GM18499 (cell line): ENCODE measurements around the gene DLD.
"Not testable (repeated sequence)": the region's sequence is repeated elsewhere in the genome, so short reads cannot be mapped to it uniquely, and the experiment has no call there.

Experiments used
- ATAC-seq: cut with Tn5 transposase; IDR thresholded peaks from one replicate; pipeline ENCODE4 v1.9.1; 2021; ENCODE audit warnings: moderate number of reproducible peaks; ENCODE audit not compliant: insufficient read depth, unreplicated experiment

Gene DLD

DNA sequence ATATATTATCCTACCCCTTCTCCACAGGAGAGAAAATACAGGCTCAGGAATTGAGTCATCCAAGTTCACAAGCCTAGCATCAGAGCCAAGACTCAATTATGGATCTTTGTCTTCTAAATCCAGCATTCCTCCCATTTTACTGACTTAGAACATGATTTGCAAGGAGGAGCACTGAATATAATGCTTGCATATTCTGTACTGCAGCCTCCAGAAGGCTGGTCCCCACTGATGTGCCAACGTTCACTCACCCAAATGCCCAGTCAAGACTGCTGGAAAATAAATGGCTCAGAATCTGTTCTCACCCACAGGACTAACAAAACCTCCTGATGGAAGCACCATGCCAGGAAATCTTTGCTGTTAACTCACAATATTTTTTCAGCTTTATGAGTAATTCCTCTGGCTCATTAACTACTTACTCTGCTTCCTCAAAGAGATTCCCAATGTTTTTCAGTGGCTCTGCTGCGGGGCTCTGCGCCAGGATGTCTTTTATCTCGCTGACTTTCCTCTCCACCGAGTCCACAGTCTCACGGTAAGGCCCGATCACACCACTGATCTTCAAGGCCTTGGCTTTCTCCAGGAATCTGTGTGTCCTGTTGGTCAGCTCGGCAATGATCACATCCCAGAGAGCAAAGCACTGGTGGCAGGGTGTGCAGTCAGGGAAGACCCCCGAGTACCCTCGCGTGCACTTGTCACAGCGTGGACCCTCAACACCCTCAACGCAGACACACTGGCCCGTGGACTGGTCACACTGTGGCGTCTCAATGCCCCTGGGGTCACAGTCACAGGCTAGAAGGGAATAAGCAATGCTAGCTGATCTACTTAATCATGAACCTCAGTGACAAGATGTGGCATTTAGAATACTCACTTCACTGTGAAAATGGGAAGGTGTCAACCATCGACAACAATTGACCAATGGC is 48.8 kb downstream of the DLD start:
- no peak for ATAC-seq

DNA sequence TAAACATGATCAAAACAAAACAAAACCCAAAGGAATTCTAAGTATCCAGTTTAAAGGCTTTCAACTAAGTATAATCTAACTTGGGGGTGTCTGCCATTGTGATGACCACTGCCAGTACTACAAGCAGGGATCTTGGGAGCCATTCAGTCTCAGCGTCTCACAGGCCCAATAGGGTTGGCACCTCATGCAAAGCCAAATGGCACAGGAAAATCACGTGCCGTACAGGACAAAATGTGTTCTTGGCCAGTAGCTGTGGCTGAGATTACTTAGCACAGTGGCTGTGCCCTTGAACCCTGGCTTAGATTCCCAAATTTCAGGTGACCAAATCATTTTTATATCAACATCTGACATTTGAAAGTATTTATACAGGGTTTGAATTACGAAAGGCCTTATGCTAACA is 50.0 kb downstream of the DLD start:
- no peak for ATAC-seq

DNA sequence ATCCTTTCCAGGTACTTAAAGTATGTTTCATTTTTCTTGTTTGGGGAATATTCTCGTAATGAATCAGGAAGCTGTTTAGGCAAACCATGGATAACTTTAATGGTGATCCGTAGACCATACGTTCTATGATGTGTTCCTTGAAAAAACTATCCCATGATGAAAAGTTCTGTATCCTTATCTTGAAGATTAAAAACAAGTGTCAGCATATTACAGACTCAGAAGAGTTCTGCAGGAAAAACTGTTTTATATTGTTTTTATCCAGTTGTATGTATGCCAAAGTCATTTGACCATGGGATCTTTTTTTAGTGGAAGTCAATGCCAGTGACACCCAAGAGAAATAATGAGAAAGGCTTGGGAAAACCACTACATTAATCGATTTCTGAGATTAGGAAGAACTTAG is 52.0 kb downstream of the DLD start:
- no peak for ATAC-seq

DNA sequence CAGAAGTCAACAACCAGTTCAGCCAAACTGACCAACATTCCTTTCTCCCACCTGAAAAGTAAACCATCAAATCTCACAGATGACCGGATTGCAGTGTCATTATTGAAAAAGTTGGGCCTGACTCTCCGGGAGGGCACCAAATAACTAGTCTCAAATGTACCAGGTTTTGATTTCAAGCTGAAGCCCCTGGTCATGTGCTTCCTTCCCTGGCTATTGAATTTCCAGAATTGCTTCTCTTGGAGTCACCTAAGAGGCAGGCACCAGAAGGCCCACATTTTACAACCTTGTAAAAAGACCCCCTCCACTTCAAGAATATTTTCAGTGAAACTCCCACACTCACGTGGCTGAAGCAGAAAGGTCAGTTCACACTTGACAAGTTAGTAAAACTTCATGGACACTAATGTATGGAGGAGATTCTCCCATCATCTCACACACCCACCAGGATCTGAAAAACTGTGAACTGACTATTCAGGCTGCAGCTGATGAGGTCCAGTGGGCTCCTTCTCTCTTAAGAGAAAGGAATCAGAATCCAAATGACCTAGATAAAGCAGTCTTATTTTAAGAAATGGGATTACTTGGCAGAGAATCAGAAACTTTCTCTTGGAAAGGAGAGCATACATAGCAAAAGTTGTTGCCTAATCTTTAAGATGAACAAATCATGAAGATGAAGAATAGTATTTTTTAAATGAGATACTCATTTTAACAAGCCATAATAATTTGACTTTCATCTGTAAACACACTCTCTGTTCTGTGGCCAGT is 53.6 kb downstream of the DLD start:
- ATAC-seq = no peak

DNA sequence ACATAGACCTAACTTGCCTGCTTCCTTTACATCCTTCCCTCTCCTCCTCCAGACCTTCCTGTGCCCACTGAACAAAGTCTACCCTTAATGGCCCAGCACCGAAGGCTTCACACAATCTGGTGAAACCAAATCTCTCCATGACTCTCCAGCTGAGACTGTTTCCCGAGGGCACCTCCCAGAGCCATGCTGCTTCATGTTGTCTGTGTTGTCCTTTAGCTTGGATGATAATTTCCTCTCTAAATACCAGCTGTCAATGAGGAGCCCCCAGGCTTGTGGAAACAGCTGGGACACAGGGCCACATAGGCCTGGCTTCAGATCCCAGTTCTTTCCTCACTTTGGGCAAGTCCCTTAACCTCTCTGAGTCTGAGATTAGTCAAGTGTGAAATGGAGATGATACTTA is 54.3 kb downstream of the DLD start:
- no peak for ATAC-seq

DNA sequence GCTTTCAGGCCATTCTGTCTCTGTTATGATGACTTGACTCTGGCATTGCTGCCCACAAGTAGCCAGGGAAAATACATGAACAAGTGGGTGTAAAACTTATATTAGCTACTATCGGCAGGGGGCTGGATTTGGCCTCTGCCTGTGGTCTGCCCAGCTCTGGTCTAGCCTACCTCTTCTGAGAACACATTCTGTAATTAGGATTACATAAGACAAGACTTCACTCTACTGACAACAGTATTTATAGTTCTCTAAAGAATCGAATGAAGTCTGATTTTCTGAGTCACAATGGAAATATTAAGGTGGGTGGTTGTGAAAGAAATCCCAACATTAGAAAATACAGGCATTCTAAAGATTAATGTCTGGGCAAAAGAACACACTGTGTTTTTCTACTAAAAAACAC is 55.5 kb downstream of the DLD start:
- no peak for ATAC-seq

DNA sequence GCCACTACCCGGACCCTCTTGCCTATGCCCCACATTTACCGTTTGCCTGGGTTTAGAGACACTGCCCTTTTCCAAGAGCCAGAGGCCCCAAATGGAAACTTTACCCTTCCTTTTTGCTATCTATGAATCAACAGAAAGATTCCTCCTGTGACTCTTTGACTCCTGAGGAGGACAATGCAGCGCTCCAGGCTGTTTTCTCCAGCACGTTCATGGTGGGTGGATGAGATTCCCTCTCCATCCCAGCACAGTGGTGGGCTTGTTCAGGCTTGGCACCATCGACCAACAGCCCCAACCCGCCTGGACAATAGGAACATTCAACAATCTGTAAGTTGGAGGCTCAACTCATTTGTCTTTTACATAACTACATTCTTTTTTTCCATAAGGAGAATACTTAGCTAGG is 55.9 kb downstream of the DLD start:
- ATAC-seq = no peak

DNA sequence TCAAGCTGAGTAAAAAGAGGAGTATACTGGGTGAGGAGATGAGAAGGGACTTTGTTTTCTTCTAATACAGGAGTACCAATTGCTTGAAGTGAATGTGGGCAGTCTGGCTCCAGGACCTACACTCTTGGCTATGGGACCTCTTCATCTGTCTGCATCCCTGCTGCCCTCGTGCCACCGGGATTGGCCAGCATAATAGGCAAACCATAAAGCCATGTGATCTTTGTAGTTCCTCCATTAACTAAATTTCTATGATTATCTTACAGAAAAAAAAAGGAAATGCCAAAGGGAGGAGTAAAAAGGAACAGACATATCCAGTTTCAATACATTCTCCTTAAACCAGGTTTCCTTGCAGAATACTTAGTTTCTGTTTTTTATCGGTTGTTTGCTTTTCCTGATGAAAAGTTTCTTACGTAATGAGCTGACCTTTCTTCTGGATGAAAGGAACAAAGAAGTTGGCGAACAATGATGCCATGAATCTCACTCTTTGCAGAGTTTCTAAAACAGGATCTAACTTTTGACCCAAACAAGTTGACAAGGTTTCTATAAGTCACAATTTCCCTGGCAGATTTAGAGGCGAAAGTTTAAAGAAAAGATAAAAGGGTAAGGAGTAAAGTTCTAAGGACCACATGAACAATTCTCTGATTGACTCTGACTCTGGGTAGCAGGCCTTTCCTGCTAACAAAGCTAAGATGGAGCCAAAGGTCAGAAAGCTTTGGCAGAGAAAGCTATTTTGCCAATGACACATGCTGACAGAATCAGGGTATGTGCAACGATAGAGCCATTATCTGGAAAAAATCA is 57.9 kb downstream of the DLD start:
- no peak for ATAC-seq

DNA sequence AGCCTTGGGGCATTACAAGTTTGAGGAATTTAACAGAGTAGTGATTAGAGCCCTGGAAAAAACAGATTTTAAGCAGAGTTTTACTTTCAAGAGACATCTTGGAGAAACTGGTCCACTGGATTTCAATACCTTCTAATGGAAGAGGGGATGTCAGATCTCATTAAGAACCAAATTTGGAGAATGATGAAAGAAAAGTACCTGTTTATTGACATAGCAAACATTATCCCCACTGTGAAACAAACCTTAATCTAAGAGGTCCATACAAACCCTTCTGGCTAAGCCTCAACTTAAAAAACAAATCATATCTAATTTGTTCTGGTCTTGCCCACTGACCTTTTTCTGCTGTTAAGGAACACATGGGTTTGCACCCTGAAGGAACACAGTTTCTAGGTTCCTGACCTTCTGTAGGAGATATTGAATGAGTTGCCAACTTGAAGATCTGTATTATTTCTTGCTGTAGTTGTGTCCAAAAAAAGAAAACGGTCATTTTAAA is 58.5 kb downstream of the DLD start:
- ATAC-seq = no peak

DNA sequence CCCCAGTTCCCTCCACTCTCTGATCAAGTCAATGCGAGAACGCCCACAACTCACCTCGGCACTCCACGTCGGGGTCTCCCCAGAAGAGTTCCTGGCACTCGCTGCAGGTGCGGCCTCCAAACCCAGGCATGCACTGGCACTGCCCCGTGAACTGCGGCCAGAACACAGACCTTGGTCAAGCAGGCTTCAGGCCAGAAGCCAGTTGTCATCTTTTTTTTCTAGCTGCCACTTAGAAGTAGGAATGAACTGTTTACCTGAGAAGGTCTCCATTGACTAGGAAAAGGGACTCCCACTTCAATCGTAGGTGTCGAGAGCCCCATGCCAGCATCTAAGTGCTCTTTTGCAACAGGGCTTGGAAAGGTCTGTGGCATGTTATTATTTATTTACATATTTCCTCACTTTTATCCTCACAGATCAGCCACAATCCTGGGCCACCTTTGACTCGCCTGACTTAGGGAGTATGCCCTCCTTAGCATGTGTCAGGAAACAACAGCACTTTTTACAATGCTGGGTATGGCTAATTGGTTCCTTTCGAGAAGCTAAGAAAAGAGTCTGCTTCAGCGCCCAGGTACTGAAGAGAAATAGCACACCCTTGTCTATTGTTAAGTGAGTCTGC is 60.3 kb downstream of the DLD start:
- no peak for ATAC-seq

DNA sequence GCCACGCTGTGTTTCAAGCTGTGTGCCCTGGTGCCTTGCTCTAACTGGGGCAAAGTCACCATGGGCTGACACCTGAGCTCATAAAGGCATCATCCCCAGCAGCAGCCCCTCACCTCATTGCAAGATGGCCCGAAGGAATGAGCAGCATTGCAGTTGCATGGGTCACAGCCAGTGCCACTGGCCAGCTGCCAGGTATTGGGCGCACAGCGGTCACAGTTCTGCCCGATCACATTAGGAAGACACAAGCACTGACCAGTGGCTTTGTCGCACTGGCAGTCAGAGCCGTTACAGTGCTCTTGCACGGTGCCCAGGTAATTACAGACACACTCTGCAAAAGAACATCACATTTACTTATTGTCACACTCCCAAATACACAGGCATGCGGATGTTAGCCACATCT is 60.9 kb downstream of the DLD start:
- no peak for ATAC-seq

DNA sequence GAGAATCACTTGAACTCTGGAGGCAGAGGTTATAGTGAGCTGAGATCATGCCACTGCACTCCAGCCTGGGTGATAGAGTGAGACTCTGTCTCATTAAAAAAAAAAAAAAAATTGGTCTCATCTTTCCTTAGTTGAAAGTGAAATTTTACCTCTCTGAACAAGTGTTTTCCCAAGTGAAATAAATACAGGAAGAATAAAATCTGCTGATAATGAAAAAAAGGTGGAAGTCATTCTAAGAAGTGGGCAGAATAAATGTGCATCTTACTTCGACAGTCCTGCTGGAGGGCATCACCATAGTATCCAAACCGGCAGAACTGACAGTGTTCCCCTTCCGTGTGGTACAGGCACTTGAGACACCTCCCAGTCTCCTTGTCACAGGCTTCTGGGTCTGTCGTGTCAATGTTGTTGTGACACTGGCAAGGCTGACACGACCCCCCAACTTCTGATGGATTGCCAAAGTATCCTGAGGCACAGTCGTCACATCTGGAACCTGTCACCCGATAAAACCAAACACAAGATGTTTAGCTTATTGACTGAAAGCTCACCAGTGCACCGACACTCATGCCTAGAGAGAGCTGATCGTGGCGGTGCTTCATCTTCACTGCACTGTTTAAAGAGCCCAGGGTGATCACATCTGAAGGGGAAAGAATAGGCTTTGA is 62.4 kb downstream of the DLD start:
- ATAC-seq = no peak

DNA sequence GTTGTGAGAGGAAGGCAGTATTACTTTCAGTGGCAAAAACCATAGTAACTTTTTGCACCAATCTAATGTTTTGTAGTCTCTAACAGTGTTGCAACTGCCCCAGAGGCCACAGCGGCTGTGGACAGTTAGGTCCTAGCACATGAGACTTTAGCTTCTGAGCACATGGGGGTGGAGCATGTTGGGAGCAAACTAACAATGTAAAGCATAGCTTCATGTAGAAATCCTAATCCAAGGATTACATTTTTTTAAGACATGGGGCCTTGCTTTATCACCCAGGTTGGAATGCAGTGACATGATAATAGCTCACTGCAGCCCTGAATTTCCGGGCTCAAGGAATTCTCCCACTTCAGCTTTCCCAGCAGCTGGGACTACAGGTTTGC is 62.9 kb downstream of the DLD start:
- no peak for ATAC-seq

DNA sequence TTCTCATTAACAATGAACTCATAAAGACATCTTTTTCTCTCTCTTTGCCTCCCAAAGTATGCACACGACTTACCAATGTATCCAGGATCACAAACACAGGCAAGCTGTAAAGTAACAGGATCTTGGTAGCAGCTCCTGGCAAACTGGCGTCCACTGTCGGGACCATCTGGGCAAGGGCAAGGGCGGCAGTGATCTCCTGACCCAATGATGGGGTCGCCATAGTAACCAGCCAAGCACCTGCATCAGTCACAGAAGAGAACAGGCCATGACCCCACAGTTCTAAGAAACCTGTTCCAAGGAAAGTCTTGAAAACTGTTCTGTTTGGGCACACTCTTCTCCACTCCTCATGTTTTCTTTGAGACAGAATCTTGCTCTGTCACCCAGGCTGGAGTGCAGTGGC is 64.4 kb downstream of the DLD start:
- ATAC-seq = no peak

DNA sequence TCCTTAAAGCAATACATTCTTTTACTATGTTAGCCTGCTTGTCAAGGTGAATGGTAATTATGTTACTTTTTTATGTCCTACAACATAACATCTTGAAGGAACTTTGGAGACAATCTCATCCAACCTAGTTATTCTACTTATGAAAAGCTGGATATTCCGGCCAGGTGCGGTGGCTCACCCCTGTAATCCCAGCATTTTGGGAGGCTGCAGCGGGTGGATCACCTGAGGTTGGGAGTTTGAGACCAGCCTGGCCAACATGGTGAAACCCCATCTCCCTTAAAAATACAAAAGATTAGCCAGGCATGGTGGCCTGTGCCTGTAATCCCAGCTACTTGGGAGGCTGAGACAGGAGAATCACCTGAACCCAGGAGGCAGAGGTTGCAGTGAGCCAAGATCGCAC is 66.0 kb downstream of the DLD start:
- ATAC-seq = not testable (repeated sequence)

DNA sequence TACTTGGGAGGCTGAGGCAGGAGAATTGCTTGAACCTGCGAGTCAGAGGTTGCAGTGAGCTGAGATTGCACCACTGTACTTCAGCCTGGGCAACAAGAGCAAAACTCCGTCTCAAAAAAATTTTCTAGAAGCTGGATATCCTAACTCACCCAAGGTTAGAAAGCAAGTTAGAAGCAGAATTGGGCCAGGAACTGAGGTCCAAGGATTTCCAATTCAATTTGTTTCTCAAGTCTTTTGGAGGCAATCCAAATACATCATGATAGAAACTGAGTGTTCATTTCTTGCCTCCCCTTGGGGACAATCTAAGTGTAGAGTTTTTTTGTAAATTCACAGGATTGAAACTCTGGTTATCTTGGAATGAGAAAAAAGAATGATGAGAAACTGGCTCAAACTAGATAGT is 66.5 kb downstream of the DLD start:
- ATAC-seq = no peak

DNA sequence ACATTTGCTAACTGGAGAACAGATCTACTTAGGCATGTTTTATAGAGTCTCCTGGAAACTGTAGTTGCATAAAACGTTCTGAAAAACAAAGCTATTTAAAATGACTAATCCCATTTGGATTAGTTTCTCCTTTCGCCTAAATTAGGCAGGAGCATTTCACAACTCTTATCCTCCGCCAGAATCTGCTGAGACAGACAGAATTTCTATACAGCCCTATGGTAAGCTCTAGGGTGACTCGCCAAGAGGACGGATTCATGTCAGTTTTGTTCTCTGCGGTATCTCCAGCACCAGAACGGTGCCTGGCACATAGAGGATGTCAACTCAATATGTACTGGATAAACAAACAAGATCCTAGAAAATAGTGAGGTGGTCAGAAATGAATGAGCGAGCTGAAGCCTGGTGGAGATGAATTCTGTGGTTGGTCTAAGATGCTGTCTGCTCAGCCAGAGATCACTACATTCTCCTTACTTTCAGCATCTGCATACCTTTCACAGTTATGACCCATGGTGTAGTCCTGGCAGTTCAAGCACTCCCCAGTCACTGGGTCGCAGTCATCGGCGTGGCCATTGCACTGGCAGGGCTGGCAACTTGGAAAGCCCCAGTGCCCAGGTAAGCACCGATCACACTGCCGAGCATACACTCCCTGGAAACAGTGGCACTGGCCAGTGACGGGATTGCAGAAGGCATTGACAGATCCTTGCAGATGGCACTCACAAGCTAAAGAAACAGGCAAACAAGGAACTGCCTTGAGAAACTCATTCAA is 68.0 kb downstream of the DLD start:
- no peak for ATAC-seq

DNA sequence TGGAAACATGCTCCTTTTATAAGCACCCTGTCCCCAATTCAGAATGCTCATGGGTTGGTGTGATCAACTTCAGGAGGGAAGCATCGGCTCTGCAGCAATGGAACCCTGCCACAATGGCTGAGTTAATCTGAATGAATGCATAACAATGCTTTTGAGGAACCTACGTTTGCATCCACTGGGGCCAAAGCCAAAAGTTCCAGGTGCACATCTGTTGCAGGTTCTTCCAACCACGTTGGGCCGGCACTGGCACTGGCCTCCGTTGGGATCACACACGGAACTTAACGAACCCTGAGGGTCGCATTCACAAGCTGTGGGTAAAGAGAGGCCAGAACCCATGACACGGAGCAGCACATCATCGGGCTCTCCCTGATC is 68.5 kb downstream of the DLD start:
- no peak for ATAC-seq

DNA sequence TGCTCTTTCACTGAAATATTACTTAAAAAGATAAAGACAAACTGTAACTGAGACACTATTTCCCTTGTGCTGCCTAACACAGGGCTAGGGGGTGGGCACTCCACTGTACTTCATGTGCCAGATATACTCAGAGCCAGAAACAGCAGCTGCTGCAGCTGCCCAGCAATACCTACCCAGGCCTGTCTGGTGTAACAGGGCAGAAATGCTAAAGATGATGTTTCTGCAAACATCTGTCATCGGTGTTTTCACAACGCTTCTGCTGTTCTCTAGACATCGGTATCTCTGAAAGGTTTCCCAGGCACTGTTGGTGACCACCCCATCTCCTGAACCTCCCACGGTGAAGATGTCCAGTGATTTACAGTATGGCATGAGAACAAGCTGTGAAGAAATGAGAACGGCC is 69.3 kb downstream of the DLD start:
- ATAC-seq = no peak
